HepG2 (cell line): ENCODE results near the gene IL4I1. TPM values are rescaled to one million over a fixed set of nuclear protein-coding genes. Genes with fewer than 3 reads are reported as not detected.

ENCODE experiments used
- HIVEP1 ChIP-seq: sonication (generic); formaldehyde crosslinking; IDR thresholded peaks from 2 replicates; pipeline ENCODE4 v1.4.0; 2020; ENCODE audit warnings: mild to moderate bottlenecking, missing genetic modification reagents
- KDM4B ChIP-seq: sonication (generic); formaldehyde crosslinking; IDR thresholded peaks from 2 replicates; pipeline ENCODE4 v1.4.0; 2020; ENCODE audit warnings: missing genetic modification reagents
- KLF12 ChIP-seq: sonication (generic); formaldehyde crosslinking; IDR thresholded peaks from 2 replicates; pipeline ENCODE4 v1.4.0; 2020; ENCODE audit warnings: missing genetic modification reagents, borderline replicate concordance
- PHF20 ChIP-seq: sonication (generic); formaldehyde crosslinking; IDR thresholded peaks from 2 replicates; pipeline ENCODE4 v1.5.0; 2020; ENCODE audit warnings: mild to moderate bottlenecking, missing genetic modification reagents
- POLR2G ChIP-seq: fragments of 200-400 bp; formaldehyde crosslinking; IDR thresholded peaks from 2 replicates; pipeline ENCODE4 v1.6.1; 2018; ENCODE audit warnings: mild to moderate bottlenecking, low read depth, low read length, moderate library complexity
- RAD51 ChIP-seq: fragments of 450-650 bp; IDR thresholded peaks from 2 replicates; pipeline ENCODE4 v1.6.1; 2016; ENCODE audit warnings: borderline replicate concordance
- RFX1 ChIP-seq: fragments of 450-650 bp; IDR thresholded peaks from 2 replicates; pipeline ENCODE4 v1.6.1; 2017
- SNAI1 ChIP-seq: sonication (generic); formaldehyde crosslinking; IDR thresholded peaks from 2 replicates; pipeline ENCODE4 v1.5.0; 2020; ENCODE audit warnings: mild to moderate bottlenecking, missing genetic modification reagents, borderline replicate concordance
- TBL1XR1 ChIP-seq: fragments of 150-350 bp; IDR thresholded peaks from 2 replicates; pipeline ENCODE4 v1.6.1; 2014; ENCODE audit warnings: borderline replicate concordance, low read length; ENCODE audit not compliant: partially characterized antibody
- TOPORS ChIP-seq: sonication (generic); formaldehyde crosslinking; IDR thresholded peaks from 2 replicates; pipeline ENCODE4 v1.8.0; 2023; ENCODE audit warnings: mild to moderate bottlenecking, missing genetic modification reagents
- ZNF30 ChIP-seq: sonication (generic); formaldehyde crosslinking; IDR thresholded peaks from 2 replicates; pipeline ENCODE4 v1.5.0; 2020; ENCODE audit warnings: mild to moderate bottlenecking, missing genetic modification reagents
- ZNF317 ChIP-seq: sonication (generic); formaldehyde crosslinking; IDR thresholded peaks from 2 replicates; pipeline ENCODE4 v1.5.0; 2020; ENCODE audit warnings: mild to moderate bottlenecking, missing genetic modification reagents
- ZNF563 ChIP-seq: sonication (generic); formaldehyde crosslinking; IDR thresholded peaks from 2 replicates; pipeline ENCODE4 v1.8.0; 2022; ENCODE audit warnings: mild to moderate bottlenecking, moderate library complexity, missing genetic modification reagents
- ZSCAN25 ChIP-seq: sonication (generic); formaldehyde crosslinking; IDR thresholded peaks from 2 replicates; pipeline ENCODE4 v1.8.0; 2022; ENCODE audit warnings: mild to moderate bottlenecking, missing genetic modification reagents
- polyA plus RNA-seq, 8 experiments: library from polyadenylated mRNA; depleted of rRNA in 3 of 8; stranded (reverse) in 7 of 8; unstranded in 1 of 8; fragments of >200 nt; fragmentation: Illumina TruSeq in 4 of 8; extraction: Trizol in 4 of 8; gene quantifications; 2 replicates each; pipeline versions ENCODE4 v1.2.1 to v1.2.3, GENCODE V29; 2011 to 2016; ENCODE audit warnings: low read depth in 4 of 8, missing spikeins in 1 of 8, mixed read lengths in 1 of 8; ENCODE audit not compliant: insufficient read depth in 1 of 8
- total RNA-seq, 5 experiments: library from RNA; depleted of rRNA; stranded (reverse); fragments of >200 nt; fragmentation: Illumina TruSeq; extraction: Trizol; gene quantifications; 2 replicates each; pipeline ENCODE4 v1.2.3, GENCODE V29; 2016; ENCODE audit warnings: low read depth in 1 of 5
- TF ChIP-seq, protein P1 (sequence below): sonication (generic); formaldehyde crosslinking; IDR thresholded peaks from 2 replicates; pipeline ENCODE4 v1.9.0; 2021; ENCODE audit warnings: missing genetic modification reagents, mild to moderate bottlenecking, borderline replicate concordance
- TF ChIP-seq, protein P2 (sequence below): sonication (generic); formaldehyde crosslinking; conservative IDR thresholded peaks from 2 replicates; pipeline ENCODE4 v1.4.0; 2020; ENCODE audit warnings: missing genetic modification reagents
- TF ChIP-seq, protein P3 (sequence below): sonication (generic); formaldehyde crosslinking; IDR thresholded peaks from 2 replicates; pipeline ENCODE4 v1.9.0; 2021; ENCODE audit warnings: missing genetic modification reagents, borderline replicate concordance
- TF ChIP-seq, protein P4 (sequence below): sonication (generic); formaldehyde crosslinking; IDR thresholded peaks from 2 replicates; pipeline ENCODE4 v1.8.0; 2022; ENCODE audit warnings: mild to moderate bottlenecking, missing genetic modification reagents; ENCODE audit not compliant: insufficient replicate concordance
- TF ChIP-seq, protein P5 (sequence below): sonication (generic); formaldehyde crosslinking; IDR thresholded peaks from 2 replicates; pipeline ENCODE4 v1.4.0; 2020; ENCODE audit warnings: missing genetic modification reagents
- TF ChIP-seq, protein P6 (sequence below): sonication (generic); formaldehyde crosslinking; IDR thresholded peaks from 2 replicates; pipeline ENCODE4; 2020; ENCODE audit warnings: missing genetic modification reagents, mild to moderate bottlenecking, borderline replicate concordance

Gene IL4I1
- total and polyA plus RNA-seq, 2 of the 13 experiments (the other 11 are each of a cell fraction or from before 2014, with no cell fraction given): not detected

DNA sequence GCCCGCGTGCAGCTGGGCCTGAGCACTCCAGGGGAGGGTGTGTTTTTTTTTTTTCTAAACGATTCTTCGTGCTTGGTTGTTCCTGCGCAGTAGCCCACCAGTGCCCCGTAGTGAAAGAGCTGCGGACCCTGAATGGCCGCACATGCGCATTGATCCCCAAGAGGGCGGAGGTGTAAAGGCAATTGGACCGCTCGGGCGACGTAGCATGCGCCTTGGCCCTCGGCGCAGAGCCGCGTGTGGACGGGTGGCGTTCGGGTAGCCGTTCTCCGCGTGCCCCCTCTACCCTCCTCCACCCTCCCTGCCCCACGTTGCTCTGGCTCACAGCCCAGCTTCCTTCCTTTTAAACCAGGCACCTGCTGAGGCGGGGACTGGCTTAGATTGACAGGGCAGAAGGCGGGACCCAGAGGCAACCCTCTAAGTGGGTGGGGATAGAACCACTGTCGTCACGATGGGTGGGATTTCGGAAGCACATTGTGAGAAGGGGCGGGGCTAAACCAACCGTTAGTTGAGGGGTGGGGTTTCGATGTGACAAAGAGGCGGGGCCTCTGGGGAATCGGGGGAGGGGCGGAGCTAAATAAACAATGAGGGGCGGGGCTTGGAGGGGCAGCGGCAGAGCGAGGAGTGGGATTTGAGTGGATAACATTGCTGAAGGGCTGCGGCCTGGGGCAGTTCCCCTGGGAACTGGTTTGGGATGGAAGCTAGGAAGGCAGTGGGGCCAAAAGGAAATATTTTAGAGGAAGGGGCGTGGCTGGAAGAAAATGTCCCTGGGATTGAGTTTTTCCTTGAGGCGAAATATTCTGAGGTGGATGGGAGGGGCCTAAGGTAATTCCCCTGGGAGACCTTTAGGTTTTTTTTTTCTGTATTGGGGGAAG, 33.2 kb upstream of the IL4I1 start (continued):
- TF ChIP-seq, protein P1, sequence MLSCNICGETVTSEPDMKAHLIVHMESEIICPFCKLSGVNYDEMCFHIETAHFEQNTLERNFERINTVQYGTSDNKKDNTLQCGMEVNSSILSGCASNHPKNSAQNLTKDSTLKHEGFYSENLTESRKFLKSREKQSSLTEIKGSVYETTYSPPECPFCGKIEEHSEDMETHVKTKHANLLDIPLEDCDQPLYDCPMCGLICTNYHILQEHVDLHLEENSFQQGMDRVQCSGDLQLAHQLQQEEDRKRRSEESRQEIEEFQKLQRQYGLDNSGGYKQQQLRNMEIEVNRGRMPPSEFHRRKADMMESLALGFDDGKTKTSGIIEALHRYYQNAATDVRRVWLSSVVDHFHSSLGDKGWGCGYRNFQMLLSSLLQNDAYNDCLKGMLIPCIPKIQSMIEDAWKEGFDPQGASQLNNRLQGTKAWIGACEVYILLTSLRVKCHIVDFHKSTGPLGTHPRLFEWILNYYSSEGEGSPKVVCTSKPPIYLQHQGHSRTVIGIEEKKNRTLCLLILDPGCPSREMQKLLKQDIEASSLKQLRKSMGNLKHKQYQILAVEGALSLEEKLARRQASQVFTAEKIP (CRISPR knock-in tag): no peak
- no peak; the same call in 1 of the 2 replicates for TF ChIP-seq KLF12 (CRISPR knock-in tag)
- TF ChIP-seq, protein P2, sequence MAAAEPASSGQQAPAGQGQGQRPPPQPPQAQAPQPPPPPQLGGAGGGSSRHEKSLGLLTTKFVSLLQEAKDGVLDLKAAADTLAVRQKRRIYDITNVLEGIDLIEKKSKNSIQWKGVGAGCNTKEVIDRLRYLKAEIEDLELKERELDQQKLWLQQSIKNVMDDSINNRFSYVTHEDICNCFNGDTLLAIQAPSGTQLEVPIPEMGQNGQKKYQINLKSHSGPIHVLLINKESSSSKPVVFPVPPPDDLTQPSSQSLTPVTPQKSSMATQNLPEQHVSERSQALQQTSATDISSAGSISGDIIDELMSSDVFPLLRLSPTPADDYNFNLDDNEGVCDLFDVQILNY (CRISPR knock-in tag): peak; percentile 58; the same call in 1 of the 2 replicates
- 0 out of 2 replicates have a peak, but pooled peaks have one; percentile 70 for TF ChIP-seq ZNF317 (CRISPR knock-in tag)
- TF ChIP-seq RFX1: no peak
- TF ChIP-seq, protein P3, sequence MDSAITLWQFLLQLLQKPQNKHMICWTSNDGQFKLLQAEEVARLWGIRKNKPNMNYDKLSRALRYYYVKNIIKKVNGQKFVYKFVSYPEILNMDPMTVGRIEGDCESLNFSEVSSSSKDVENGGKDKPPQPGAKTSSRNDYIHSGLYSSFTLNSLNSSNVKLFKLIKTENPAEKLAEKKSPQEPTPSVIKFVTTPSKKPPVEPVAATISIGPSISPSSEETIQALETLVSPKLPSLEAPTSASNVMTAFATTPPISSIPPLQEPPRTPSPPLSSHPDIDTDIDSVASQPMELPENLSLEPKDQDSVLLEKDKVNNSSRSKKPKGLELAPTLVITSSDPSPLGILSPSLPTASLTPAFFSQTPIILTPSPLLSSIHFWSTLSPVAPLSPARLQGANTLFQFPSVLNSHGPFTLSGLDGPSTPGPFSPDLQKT: no peak
- TF ChIP-seq TBL1XR1: no peak
- no peak; the same call in 1 of the 2 replicates for TF ChIP-seq ZNF30 (CRISPR knock-in tag)
- peak; percentile 96 for TF ChIP-seq POLR2G
- TF ChIP-seq ZNF563 (CRISPR knock-in tag): peak; percentile 74; the same call in 1 of the 2 replicates
- no peak for TF ChIP-seq SNAI1
- TF ChIP-seq, protein P4, sequence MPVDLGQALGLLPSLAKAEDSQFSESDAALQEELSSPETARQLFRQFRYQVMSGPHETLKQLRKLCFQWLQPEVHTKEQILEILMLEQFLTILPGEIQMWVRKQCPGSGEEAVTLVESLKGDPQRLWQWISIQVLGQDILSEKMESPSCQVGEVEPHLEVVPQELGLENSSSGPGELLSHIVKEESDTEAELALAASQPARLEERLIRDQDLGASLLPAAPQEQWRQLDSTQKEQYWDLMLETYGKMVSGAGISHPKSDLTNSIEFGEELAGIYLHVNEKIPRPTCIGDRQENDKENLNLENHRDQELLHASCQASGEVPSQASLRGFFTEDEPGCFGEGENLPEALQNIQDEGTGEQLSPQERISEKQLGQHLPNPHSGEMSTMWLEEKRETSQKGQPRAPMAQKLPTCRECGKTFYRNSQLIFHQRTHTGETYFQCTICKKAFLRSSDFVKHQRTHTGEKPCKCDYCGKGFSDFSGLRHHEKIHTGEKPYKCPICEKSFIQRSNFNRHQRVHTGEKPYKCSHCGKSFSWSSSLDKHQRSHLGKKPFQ (CRISPR knock-in tag): peak; percentile 43
- TF ChIP-seq, protein P5, sequence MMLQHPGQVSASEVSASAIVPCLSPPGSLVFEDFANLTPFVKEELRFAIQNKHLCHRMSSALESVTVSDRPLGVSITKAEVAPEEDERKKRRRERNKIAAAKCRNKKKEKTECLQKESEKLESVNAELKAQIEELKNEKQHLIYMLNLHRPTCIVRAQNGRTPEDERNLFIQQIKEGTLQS (CRISPR knock-in tag): no peak
- TF ChIP-seq ZSCAN25: peak; percentile 85; the same call in 1 of the 2 replicates
- 0 out of 2 replicates have a peak, but pooled peaks have one; percentile 23 for TF ChIP-seq KDM4B
- peak; percentile 62; the same call in 1 of the 2 replicates for TF ChIP-seq TOPORS (CRISPR knock-in tag)
- TF ChIP-seq, protein P6, sequence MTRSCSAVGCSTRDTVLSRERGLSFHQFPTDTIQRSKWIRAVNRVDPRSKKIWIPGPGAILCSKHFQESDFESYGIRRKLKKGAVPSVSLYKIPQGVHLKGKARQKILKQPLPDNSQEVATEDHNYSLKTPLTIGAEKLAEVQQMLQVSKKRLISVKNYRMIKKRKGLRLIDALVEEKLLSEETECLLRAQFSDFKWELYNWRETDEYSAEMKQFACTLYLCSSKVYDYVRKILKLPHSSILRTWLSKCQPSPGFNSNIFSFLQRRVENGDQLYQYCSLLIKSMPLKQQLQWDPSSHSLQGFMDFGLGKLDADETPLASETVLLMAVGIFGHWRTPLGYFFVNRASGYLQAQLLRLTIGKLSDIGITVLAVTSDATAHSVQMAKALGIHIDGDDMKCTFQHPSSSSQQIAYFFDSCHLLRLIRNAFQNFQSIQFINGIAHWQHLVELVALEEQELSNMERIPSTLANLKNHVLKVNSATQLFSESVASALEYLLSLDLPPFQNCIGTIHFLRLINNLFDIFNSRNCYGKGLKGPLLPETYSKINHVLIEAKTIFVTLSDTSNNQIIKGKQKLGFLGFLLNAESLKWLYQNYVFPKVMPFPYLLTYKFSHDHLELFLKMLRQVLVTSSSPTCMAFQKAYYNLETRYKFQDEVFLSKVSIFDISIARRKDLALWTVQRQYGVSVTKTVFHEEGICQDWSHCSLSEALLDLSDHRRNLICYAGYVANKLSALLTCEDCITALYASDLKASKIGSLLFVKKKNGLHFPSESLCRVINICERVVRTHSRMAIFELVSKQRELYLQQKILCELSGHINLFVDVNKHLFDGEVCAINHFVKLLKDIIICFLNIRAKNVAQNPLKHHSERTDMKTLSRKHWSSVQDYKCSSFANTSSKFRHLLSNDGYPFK (CRISPR knock-in tag): peak; percentile 88; the same call in 1 of the 2 replicates
- no peak for TF ChIP-seq RAD51
- TF ChIP-seq HIVEP1: peak; percentile 91
- TF ChIP-seq PHF20 (CRISPR knock-in tag): peak; percentile 39
